Chondrocyte (in vitro differentiated cells): ENCODE results near the gene RAB3D. TPM values are rescaled to one million over a fixed set of nuclear protein-coding genes. Genes with fewer than 3 reads are reported as not detected.
"Not testable (repeated sequence)": the region's sequence is repeated elsewhere in the genome, so short reads cannot be mapped to it uniquely, and the experiment has no call there.

Source experiments
- DNase-seq: peaks from one replicate; pipeline ENCODE4 v3.0.0; 2021; ENCODE audit warnings: mixed read lengths, low spot score
- H3K27ac Mint-ChIP-seq: one replicate; pipeline ENCODE4 v1.8.0; 2021; ENCODE audit warnings: mild to moderate bottlenecking, moderate library complexity, mixed read lengths; ENCODE audit not compliant: unreplicated experiment
- H3K27me3 Mint-ChIP-seq: 2 replicates; pipeline ENCODE4 v1.8.0; 2021; ENCODE audit warnings: low read depth, mixed read lengths
- H3K36me3 Mint-ChIP-seq: 2 replicates; pipeline ENCODE4 v1.8.0; 2021; ENCODE audit warnings: low read depth, mixed read lengths
- H3K4me1 Mint-ChIP-seq: 2 replicates; pipeline ENCODE4 v1.8.0; 2021; ENCODE audit warnings: low read depth, mild to moderate bottlenecking, mixed read lengths
- H3K4me3 Mint-ChIP-seq: one replicate; pipeline ENCODE4 v1.8.0; 2021; ENCODE audit warnings: mild to moderate bottlenecking, moderate library complexity, mixed read lengths; ENCODE audit not compliant: unreplicated experiment
- H3K9me3 Mint-ChIP-seq: 2 replicates; pipeline ENCODE4 v1.8.0; 2021; ENCODE audit warnings: low read depth, mixed read lengths
- CTCF ChIP-seq: fragments of 200-600 bp; sonication (generic); IDR thresholded peaks from 2 replicates; pipeline ENCODE4 v1.5.0; 2021; ENCODE audit warnings: antibody characterized with exemption, mild to moderate bottlenecking, moderate library complexity
- total RNA-seq: library from RNA; stranded (reverse); gene quantifications from 3 replicates; pipeline ENCODE4 v1.2.1, GENCODE V29; 2021

RAB3D gene
- total RNA-seq, 1 donor from 2014 or later = 8.1 TPM

- Mint-ChIP-seq H3K4me1 (peaks cover 18% of the 10 kb centered on the region), H3K36me3 (peaks cover 19% of the 10 kb centered on the region), H3K4me3 (peak overlapping the region; percentile 83), H3K9me3 (no peaks in the 10 kb centered on the region), H3K27ac (no peak overlapping the region), H3K27me3 (no peaks in the 10 kb centered on the region)
- no peak for TF ChIP-seq CTCF
- no peak for DNase-seq
Measured at GRCh38 chr19:11356676-11357550, 17.5 kb upstream of the RAB3D start.

GRCh38 chr19:11356074-11356397, 16.6 kb upstream of the RAB3D start:
- Mint-ChIP-seq H3K27ac (no peak overlapping the region), H3K36me3 (peaks cover 16% of the 10 kb centered on the region), H3K4me3 (peak overlapping the region; percentile 83), H3K27me3 (no peaks in the 10 kb centered on the region), H3K9me3 (no peaks in the 10 kb centered on the region), H3K4me1 (peaks cover 18% of the 10 kb centered on the region)
- DNase-seq = no peak
- TF ChIP-seq CTCF = no peak

- Mint-ChIP-seq H3K4me1 (peaks cover 18% of the 10 kb centered on the region), H3K9me3 (no peaks in the 10 kb centered on the region), H3K27ac (peak within 1 kb of the TSS; percentile 62), H3K4me3 (peak within 1 kb of the TSS; percentile 83), H3K36me3 (peaks cover 16% of the 10 kb centered on the region), H3K27me3 (no peaks in the 10 kb centered on the region)
- TF ChIP-seq CTCF = no peak
- DNase-seq = peak; percentile 98
Measured at GRCh38 chr19:11355160-11356073, 16.0 kb upstream of the RAB3D start, which contains the start of gene PLPPR2. TSS of gene PLPPR2 (plus strand) at chr19:11355432. CDS start at chr19:11357674, 2,242 bp downstream.

- H3K27ac Mint-ChIP-seq, H3K27me3 Mint-ChIP-seq, H3K9me3 Mint-ChIP-seq, DNase-seq, H3K4me3 Mint-ChIP-seq: not testable (repeated sequence)
- peaks cover 14% of the 10 kb centered on the region for H3K36me3 Mint-ChIP-seq
- peaks cover 18% of the 10 kb centered on the region for H3K4me1 Mint-ChIP-seq
Measured at GRCh38 chr19:11354102-11354501, 14.6 kb upstream of the RAB3D start.

- Mint-ChIP-seq H3K36me3 (peaks cover 5% of the 10 kb centered on the region), H3K27ac (no peak overlapping the region), H3K9me3 (peaks cover 8% of the 10 kb centered on the region), H3K27me3 (no peaks in the 10 kb centered on the region), H3K4me3 (no peak overlapping the region), H3K4me1 (peaks cover 28% of the 10 kb centered on the region)
- TF ChIP-seq CTCF = no peak
- no peak for DNase-seq
Measured at GRCh38 chr19:11349171-11349570, 9.7 kb upstream of the RAB3D start.
